ENCODE measurements around the gene PHF21B. TPM values are rescaled to one million over a fixed set of nuclear protein-coding genes. Genes with fewer than 3 reads are reported as not detected.

PHF21B gene
- polyA plus RNA-seq, 1 donor (not counting 4 experiments of a cell fraction or from before 2014, with no cell fraction given) = not detected

- Histone ChIP-seq H4K20me1 (ENCODE audit: control insufficient read depth, extremely low read depth, insufficient read depth, low read length) (no peaks in the 10 kb centered on the region), H3K9ac (ENCODE audit: control insufficient read depth, extremely low read depth, insufficient read depth, low read length) (no peak overlapping the region), H3K79me2 (ENCODE audit: control insufficient read depth, insufficient read depth, low read length) (no peaks in the 10 kb centered on the region), H3K27me3 (ENCODE audit: control insufficient read depth, extremely low read depth, insufficient read depth, low read length) (peaks cover 19% of the 10 kb centered on the region), H3K27ac (ENCODE audit: control insufficient read depth, insufficient read depth, low read length) (no peak overlapping the region), H3K9me1 (ENCODE audit: control insufficient read depth, extremely low read depth, insufficient read depth, low read length) (no peaks in the 10 kb centered on the region), H3K9me3 (ENCODE audit: control insufficient read depth, low read depth, low read length) (no peaks in the 10 kb centered on the region), H3K4me2 (ENCODE audit: control insufficient read depth, extremely low read depth, insufficient read depth, low read depth, low read length) (no peak overlapping the region), H3K4me1 (ENCODE audit: control insufficient read depth, extremely low read depth, insufficient read depth, low read length) (no peaks in the 10 kb centered on the region), H3K4me3 (ENCODE audit: control insufficient read depth in 2 of 3, extremely low read depth in 1 of 3, insufficient read depth in 2 of 3, low read depth in 1 of 3, low read length in 3 of 3) (no peak overlapping the region), H3K36me3 (ENCODE audit: control insufficient read depth in 2 of 2, extremely low read depth in 1 of 2, insufficient read depth in 2 of 2, low read length in 2 of 2) (no peaks in the 10 kb centered on the region), H2AFZ (ENCODE audit: control insufficient read depth, low read length) (no peak overlapping the region)
- FAIRE-seq = no peak
- no peak for DNase-seq (ENCODE audit: low read depth, low spot score)
- TF ChIP-seq CTCF (optimal IDR thresholded peaks at IDR 0.05 in 1 of 3, IDR thresholded peaks at IDR 0.05 in 1 of 3, conservative IDR thresholded peaks at IDR 0.05 in 1 of 3; ENCODE audit: extremely low read depth in 1 of 3, insufficient read depth in 2 of 3, low read length in 3 of 3) = no peak
- dilution Hi-C loops (cut with MboI; ENCODE audit: extremely low pct_ligation_motif_present, low sequenced_read_pairs) = no loop called here
Measured at GRCh38 chr22:44947846-44948245, 62.0 kb downstream of the PHF21B start.

GRCh38 chr22:44947049-44947448 lies 62.8 kb downstream of the PHF21B start:
- DNase-seq (ENCODE audit: low read depth, low spot score) (no peak), FAIRE-seq (no peak)
- dilution Hi-C loops (cut with MboI; ENCODE audit: extremely low pct_ligation_motif_present, low sequenced_read_pairs) = no loop called here
- H3K79me2 ChIP-seq (ENCODE audit: control insufficient read depth, insufficient read depth, low read length) = no peaks in the 10 kb centered on the region
- H4K20me1 ChIP-seq (ENCODE audit: control insufficient read depth, extremely low read depth, insufficient read depth, low read length) = no peaks in the 10 kb centered on the region
- no peak overlapping the region for H2AFZ ChIP-seq (ENCODE audit: control insufficient read depth, low read length)
- no peaks in the 10 kb centered on the region for H3K9me3 ChIP-seq (ENCODE audit: control insufficient read depth, low read depth, low read length)
- H3K27me3 ChIP-seq (ENCODE audit: control insufficient read depth, extremely low read depth, insufficient read depth, low read length) = peaks cover 19% of the 10 kb centered on the region
- H3K4me2 ChIP-seq (ENCODE audit: control insufficient read depth, extremely low read depth, insufficient read depth, low read depth, low read length) = no peak overlapping the region
- TF ChIP-seq CTCF (optimal IDR thresholded peaks at IDR 0.05 in 1 of 3, IDR thresholded peaks at IDR 0.05 in 1 of 3, conservative IDR thresholded peaks at IDR 0.05 in 1 of 3; ENCODE audit: extremely low read depth in 1 of 3, insufficient read depth in 2 of 3, low read length in 3 of 3) (no peak), EZH2 (IDR thresholded peaks at IDR 0.05; ENCODE audit: low read length) (no peak)
- no peaks in the 10 kb centered on the region for H3K9me1 ChIP-seq (ENCODE audit: control insufficient read depth, extremely low read depth, insufficient read depth, low read length)
- H3K4me1 ChIP-seq (ENCODE audit: control insufficient read depth, extremely low read depth, insufficient read depth, low read length) = no peaks in the 10 kb centered on the region
- H3K4me3 ChIP-seq (ENCODE audit: control insufficient read depth in 2 of 3, extremely low read depth in 1 of 3, insufficient read depth in 2 of 3, low read depth in 1 of 3, low read length in 3 of 3) = no peak overlapping the region
- H3K36me3 ChIP-seq (ENCODE audit: control insufficient read depth in 2 of 2, extremely low read depth in 1 of 2, insufficient read depth in 2 of 2, low read length in 2 of 2) = no peaks in the 10 kb centered on the region
- H3K27ac ChIP-seq (ENCODE audit: control insufficient read depth, insufficient read depth, low read length) = no peak overlapping the region
- H3K9ac ChIP-seq (ENCODE audit: control insufficient read depth, extremely low read depth, insufficient read depth, low read length) = no peak overlapping the region

Measured in keratinocyte (primary cell).